RWPE1 (cell line): Measurements from ENCODE around the gene TYMP.
A peak's percentile ranks its signal among the peaks of the same experiment; 100 is the strongest.

Experiments used
- CTCF ChIA-PET: fragments of 350-600 bp; sonication (Branson Sonifier 250); formaldehyde crosslinking; extraction: SDS; loops from one replicate; lab custom pipeline; 2021; lab: Yijun Ruan, JAX
- POLR2A ChIA-PET: fragments of 400-600 bp; formaldehyde crosslinking; extraction: SDS; loops from one replicate; lab custom pipeline; 2020; ENCODE audit warnings: antibody characterized with exemption; ENCODE audit not compliant: low non-redundant PET; lab: Yijun Ruan, JAX
- DNase-seq: peaks from one replicate; pipeline ENCODE4 v3.0.0; 2012; ENCODE audit warnings: low spot score
- H3K27ac ChIP-seq: fragments of 450-650 bp; 2 replicates; pipeline ENCODE4 v1.5.1; 2017
- TF ChIP-seq, protein P1 (sequence below): fragments of 450-650 bp; conservative IDR thresholded peaks from 2 replicates; pipeline ENCODE4 v1.5.1; 2017; ENCODE audit warnings: low read depth, mild to moderate bottlenecking

TYMP gene

GRCh38 chr22:50564289-50564688 is 34.5 kb upstream of the TYMP start:
- ChIA-PET POLR2A (interaction anchor here (0.6 kb wide), 1 partner anchor 11 kb away, joined by 5 read pairs; no protein-coding TSS in a partner anchor), CTCF (interaction anchor here (0.6 to 1.7 kb wide), 2 partner anchors 11 to 25 kb away, joined by 3 to 10 read pairs; no protein-coding TSS in a partner anchor)
- TF ChIP-seq, protein P1, sequence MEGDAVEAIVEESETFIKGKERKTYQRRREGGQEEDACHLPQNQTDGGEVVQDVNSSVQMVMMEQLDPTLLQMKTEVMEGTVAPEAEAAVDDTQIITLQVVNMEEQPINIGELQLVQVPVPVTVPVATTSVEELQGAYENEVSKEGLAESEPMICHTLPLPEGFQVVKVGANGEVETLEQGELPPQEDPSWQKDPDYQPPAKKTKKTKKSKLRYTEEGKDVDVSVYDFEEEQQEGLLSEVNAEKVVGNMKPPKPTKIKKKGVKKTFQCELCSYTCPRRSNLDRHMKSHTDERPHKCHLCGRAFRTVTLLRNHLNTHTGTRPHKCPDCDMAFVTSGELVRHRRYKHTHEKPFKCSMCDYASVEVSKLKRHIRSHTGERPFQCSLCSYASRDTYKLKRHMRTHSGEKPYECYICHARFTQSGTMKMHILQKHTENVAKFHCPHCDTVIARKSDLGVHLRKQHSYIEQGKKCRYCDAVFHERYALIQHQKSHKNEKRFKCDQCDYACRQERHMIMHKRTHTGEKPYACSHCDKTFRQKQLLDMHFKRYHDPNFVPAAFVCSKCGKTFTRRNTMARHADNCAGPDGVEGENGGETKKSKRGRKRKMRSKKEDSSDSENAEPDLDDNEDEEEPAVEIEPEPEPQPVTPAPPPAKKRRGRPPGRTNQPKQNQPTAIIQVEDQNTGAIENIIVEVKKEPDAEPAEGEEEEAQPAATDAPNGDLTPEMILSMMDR, result no peak
- no peak for DNase-seq
- H3K27ac ChIP-seq, result no peak overlapping the region

DNA sequence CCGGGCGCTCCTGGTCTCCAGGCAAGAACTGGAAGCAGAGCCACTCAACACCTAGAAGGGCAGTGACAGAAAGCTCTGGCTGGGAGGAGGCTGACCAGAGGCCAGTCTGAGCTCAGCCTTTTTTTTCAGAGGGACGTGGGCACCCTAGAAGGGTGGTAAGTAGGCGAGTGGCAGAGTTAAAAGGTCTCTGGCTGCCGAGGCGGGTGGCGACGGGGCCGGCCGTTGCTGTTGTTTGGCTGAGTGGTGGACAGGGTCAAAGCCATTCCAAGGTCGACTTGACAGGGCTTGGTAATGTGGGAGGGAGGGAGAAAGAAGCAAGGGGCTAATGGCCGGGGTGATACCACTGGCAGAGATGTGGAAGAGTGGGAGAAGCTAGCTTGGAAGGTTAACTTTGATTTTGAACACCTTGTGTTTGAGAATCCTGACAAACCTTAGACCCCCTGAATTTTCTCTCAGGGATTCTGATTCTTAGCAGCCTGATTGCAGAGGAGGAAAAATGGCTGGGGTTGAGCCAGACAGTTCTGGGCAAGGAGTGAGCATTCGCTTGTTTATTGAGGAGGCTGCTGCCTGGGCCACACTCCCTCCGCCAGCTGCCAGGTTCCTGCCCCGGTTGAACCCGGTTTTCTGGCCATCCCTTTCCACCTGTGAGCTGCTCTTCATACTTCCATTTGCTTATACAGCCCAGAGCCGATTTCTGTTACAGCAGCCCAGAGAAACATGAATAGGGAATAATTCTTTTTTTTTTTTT is 33.8 kb upstream of the TYMP start:
- DNase-seq, result no peak
- TF ChIP-seq, protein P1, result no peak
- ChIA-PET CTCF (interaction anchor here (0.6 to 1.7 kb wide), 8 partner anchors 13 to 38 kb away, joined by 3 to 10 read pairs (median 4); partner anchors contain the start of gene SCO2), POLR2A (interaction anchor here (0.5 to 1.6 kb wide), 6 partner anchors 24 to 55 kb away, joined by 3 to 11 read pairs (median 4); partner anchors contain the start of genes NCAPH2 and SCO2)
- peak overlapping the region; percentile 59 for H3K27ac ChIP-seq

GRCh38 chr22:50562523-50563412 is 33.0 kb upstream of the TYMP start, which contains the start of gene SYCE3:
Gene SYCE3, minus strand, starts transcription at chr22:50562919. Its CDS starts 6,514 bp downstream, at chr22:50556405.
- H3K27ac ChIP-seq, result peak within 1 kb of the TSS; percentile 59
- peak; percentile 85 for DNase-seq
- ChIA-PET POLR2A (interaction anchor here (0.5 to 1.6 kb wide), 8 partner anchors 23 to 55 kb away, joined by 3 to 12 read pairs (median 4); partner anchors contain the start of genes NCAPH2, SCO2 and TYMP), CTCF (interaction anchor here (0.6 to 1.7 kb wide), 12 partner anchors 8 to 43 kb away, joined by 3 to 10 read pairs (median 4); partner anchors contain the start of gene SCO2)
- TF ChIP-seq, protein P1, result peak; percentile 89

DNA sequence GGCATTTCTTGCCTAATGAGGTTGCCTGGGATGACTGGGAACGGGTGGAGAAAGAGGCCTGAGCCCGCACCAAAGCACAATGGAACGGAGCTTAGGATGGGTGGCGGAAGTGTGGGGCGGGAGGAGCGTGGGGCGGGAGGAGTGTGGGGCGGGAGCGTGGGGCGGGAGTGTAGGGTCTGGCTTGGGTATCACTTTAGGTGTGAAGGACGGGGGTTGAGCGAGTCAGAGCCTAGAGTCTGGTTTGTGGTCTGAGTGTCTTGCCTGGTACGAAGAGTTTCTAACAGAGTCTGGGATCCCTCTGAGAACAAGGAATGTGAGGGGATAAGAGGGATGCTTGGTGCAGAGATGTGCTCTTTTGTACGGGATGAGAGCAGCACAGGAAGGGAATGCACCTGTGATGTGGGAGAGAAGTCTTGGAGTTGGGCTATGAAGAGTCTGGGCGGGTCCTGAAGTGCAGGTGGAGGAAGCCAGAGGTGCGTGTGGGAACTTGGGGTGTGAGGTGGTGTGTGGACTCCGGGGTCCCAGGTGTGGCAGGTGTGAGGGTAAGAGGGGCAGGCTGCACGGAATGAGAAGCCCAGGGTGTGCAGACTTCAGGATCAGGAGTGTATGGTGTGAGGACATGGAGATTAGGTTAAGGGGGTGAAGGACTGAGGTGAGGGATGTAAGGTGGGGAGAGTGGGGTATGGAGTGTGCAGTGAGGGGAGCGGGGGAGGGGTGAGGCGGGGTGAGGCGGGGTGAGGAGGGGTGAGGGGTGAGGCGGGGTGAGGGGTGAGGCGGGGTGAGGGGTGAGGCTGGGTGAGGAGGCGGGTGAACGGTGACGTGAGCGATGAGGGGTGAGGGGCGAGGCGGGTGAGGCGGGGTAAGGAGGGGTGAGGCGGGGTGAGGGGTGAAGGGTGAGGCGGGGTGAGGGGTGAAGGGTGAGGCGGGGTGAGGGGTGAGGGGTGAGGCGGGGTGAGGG is 31.9 kb upstream of the TYMP start:
- no peak for DNase-seq
- ChIA-PET CTCF (no interaction called here), POLR2A (no interaction called here)
- peak overlapping the region; percentile 40 for H3K27ac ChIP-seq
- TF ChIP-seq, protein P1, result no peak

- TF ChIP-seq, protein P1, result no peak
- POLR2A ChIA-PET, result no interaction called here
- H3K27ac ChIP-seq, result peak overlapping the region; percentile 85
- CTCF ChIA-PET, result no interaction called here
- DNase-seq, result no peak
Observed at GRCh38 chr22:50560034-50560433, 30.2 kb upstream of the TYMP start.
